Erythroblast (primary cell): ENCODE measurements around the gene IBA57.
"Not testable (repeated sequence)": the region's sequence is repeated elsewhere in the genome, so short reads cannot be mapped to it uniquely, and the experiment has no call there.

ENCODE experiments used
- DNase-seq, 2 experiments: peaks; one replicate each; lab custom pipeline; 2025; lab: John Stamatoyannopoulos, UW
- GATA1 ChIP-seq: IDR thresholded peaks from 2 replicates; pipeline ENCODE4 v1.6.1; 2011; ENCODE audit warnings: low read depth, mild to moderate bottlenecking, control low read depth, low read length, moderate library complexity
- POLR2A ChIP-seq: IDR thresholded peaks from 2 replicates; pipeline ENCODE4 v1.6.1; 2011; ENCODE audit warnings: mild to moderate bottlenecking, low read length

The IBA57 gene

GRCh38 chr1:228217551-228218344 is 52.1 kb downstream of the IBA57 start:
- TF ChIP-seq GATA1 (no peak), POLR2A (no peak)
- DNase-seq = no peak

- TF ChIP-seq POLR2A (no peak), GATA1 (no peak)
These were observed 53.1 kb downstream of the IBA57 start for GRCh38 chr1:228218513-228219244.

GRCh38 chr1:228219245-228219961 is 53.8 kb downstream of the IBA57 start:
- TF ChIP-seq GATA1 = no peak
- no peak for TF ChIP-seq POLR2A
- DNase-seq = no peak

More at GRCh38 chr1:228218513-228219244, 53.1 kb downstream of the IBA57 start:
- no peak for DNase-seq

GRCh38 chr1:228219962-228220780 is 54.6 kb downstream of the IBA57 start:
- DNase-seq = no peak
- no peak for TF ChIP-seq GATA1
- TF ChIP-seq POLR2A = no peak

- DNase-seq = not testable (repeated sequence)
These were observed 55.5 kb downstream of the IBA57 start for GRCh38 chr1:228221097-228221496.

- no peak for TF ChIP-seq POLR2A
- TF ChIP-seq GATA1 = no peak
- no peak for DNase-seq
These were observed 56.9 kb downstream of the IBA57 start for GRCh38 chr1:228222548-228222947.

GRCh38 chr1:228224198-228225164 is 58.9 kb downstream of the IBA57 start:
- DNase-seq = no peak
- TF ChIP-seq POLR2A (no peak), GATA1 (no peak)

- no peak for TF ChIP-seq POLR2A
- DNase-seq = no peak
These were observed 59.6 kb downstream of the IBA57 start for GRCh38 chr1:228225165-228225710.

GRCh38 chr1:228225740-228226139 is 60.1 kb downstream of the IBA57 start:
- TF ChIP-seq GATA1 (no peak), POLR2A (no peak)
- no peak for DNase-seq

DNA sequence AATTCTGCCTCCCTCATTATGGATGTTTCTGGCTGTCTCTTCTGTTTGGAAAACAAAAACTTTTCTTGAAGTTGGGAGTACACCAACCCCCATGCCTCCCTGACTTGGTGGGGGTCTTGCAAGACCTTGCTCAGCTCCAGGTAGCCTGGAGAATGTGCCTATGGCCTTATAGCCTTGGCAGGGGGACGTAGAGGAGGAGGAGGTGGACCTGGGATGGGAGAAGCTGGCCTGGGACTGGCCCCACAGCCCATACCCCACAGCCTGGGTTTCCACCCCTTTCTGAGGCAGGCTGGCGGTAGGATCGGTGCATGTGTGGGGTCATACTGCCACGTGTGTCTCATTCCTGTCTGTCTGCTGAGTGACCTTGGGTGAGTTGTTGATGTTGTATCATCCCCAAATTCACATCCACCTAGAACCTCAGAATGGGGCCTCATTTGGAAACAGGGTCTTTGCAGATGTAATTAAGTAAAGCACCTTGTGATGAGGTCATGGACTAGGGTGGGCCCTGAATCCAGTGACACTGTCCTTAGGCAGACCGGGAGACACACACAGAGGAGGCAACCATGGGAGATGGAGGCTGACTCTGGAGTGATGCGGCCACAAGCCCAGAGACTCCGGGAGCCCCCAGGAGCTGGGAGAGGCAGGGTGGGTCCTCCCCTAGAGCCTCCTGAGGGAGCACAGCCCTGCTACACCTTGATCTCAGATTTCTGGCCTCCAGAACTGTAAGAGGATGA is 60.7 kb downstream of the IBA57 start:
- DNase-seq = no peak
- TF ChIP-seq POLR2A = no peak
- TF ChIP-seq GATA1 = no peak
